ENCODE results near the gene TIMMDC1. TPM values are rescaled to one million over a fixed set of nuclear protein-coding genes. Genes with fewer than 3 reads are reported as not detected.

TIMMDC1 gene
- total and polyA plus RNA-seq, 9 of the 15 experiments (the other 6 are each of a cell fraction or from before 2014, with no cell fraction given), result 62.1 to 226 (median 86.6) TPM

GRCh38 chr3:119559441-119559963 lies 61.2 kb downstream of the TIMMDC1 start, which contains the start of gene CD80 (continued):
- no peak for TF ChIP-seq TRIM24 (IDR thresholded peaks at IDR 0.05)
- no peak for TF ChIP-seq ZNF436 (CRISPR knock-in tag; IDR thresholded peaks at IDR 0.05)
- TF ChIP-seq, protein P1, sequence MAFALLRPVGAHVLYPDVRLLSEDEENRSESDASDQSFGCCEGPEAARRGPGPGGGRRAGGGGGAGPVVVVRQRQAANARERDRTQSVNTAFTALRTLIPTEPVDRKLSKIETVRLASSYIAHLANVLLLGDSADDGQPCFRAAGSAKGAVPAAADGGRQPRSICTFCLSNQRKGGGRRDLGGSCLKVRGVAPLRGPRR (CRISPR knock-in tag; IDR thresholded peaks at IDR 0.05), result no peak
- TF ChIP-seq, protein P2, sequence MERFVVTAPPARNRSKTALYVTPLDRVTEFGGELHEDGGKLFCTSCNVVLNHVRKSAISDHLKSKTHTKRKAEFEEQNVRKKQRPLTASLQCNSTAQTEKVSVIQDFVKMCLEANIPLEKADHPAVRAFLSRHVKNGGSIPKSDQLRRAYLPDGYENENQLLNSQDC (CRISPR knock-in tag; IDR thresholded peaks at IDR 0.05), result no peak
- TF ChIP-seq XRCC3 (IDR thresholded peaks at IDR 0.05), result no peak
- TF ChIP-seq ZNF785 (CRISPR knock-in tag; IDR thresholded peaks at IDR 0.05), result no peak
- TF ChIP-seq ZNF133 (CRISPR knock-in tag; IDR thresholded peaks at IDR 0.05), result no peak
- 0 out of 4 replicates have a peak, but pooled peaks of 1 of the 2 experiments have one; percentile 41 for TF ChIP-seq MAZ (CRISPR knock-in tag; conservative IDR thresholded peaks at IDR 0.05 in 1 of 2, IDR thresholded peaks at IDR 0.05 in 1 of 2)
- no peak for TF ChIP-seq TEAD4 (IDR thresholded peaks at IDR 0.05; ENCODE audit: low read length)
- TF ChIP-seq TEAD4 (CRISPR knock-in tag; IDR thresholded peaks at IDR 0.05; ENCODE audit: borderline replicate concordance), result no peak
- TF ChIP-seq EZH2 (IDR thresholded peaks at IDR 0.05; ENCODE audit: borderline replicate concordance, low read depth, low read length), result no peak
- TF ChIP-seq MCM5 (IDR thresholded peaks at IDR 0.05; ENCODE audit: low read depth), result no peak
- no peak for TF ChIP-seq ZNF217 (CRISPR knock-in tag; IDR thresholded peaks at IDR 0.05)
- no peak for TF ChIP-seq DNMT1 (IDR thresholded peaks at IDR 0.05)
- no peak for TF ChIP-seq ZNF764 (CRISPR knock-in tag; IDR thresholded peaks at IDR 0.05; ENCODE audit: low read depth)
- no peak for TF ChIP-seq ZNF134 (CRISPR knock-in tag; conservative IDR thresholded peaks at IDR 0.05)
- TF ChIP-seq, protein P3, sequence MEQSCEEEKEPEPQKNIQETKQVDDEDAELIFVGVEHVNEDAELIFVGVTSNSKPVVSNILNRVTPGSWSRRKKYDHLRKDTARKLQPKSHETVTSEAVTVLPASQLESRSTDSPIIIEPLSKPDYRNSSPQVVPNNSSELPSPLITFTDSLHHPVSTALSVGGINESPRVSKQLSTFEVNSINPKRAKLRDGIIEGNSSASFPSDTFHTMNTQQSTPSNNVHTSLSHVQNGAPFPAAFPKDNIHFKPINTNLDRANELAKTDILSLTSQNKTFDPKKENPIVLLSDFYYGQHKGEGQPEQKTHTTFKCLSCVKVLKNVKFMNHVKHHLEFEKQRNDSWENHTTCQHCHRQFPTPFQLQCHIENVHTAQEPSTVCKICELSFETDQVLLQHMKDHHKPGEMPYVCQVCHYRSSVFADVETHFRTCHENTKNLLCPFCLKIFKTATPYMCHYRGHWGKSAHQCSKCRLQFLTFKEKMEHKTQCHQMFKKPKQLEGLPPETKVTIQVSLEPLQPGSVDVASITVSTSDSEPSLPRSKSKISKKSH (CRISPR knock-in tag; IDR thresholded peaks at IDR 0.05), result no peak
- TF ChIP-seq ZNF197 (CRISPR knock-in tag; IDR thresholded peaks at IDR 0.05; ENCODE audit: low read depth), result no peak
- TF ChIP-seq HNRNPLL (IDR thresholded peaks at IDR 0.05; ENCODE audit: low read depth, low read length, poor library complexity, severe bottlenecking), result no peak
- TF ChIP-seq ZNF511 (CRISPR knock-in tag; IDR thresholded peaks at IDR 0.05), result no peak
- 0 out of 2 replicates have a peak, but pooled peaks have one; percentile 12 for TF ChIP-seq CREM (IDR thresholded peaks at IDR 0.05; ENCODE audit: low read depth)
- TF ChIP-seq ZNF239 (CRISPR knock-in tag; IDR thresholded peaks at IDR 0.05), result peak; percentile 86
- TF ChIP-seq E2F3 (CRISPR knock-in tag; IDR thresholded peaks at IDR 0.05), result no peak
- TF ChIP-seq ATF1 (CRISPR knock-in tag; IDR thresholded peaks at IDR 0.05), result no peak
- no peak for TF ChIP-seq ATF1 (tag; IDR thresholded peaks at IDR 0.05)
- TF ChIP-seq ZFP1 (CRISPR knock-in tag; IDR thresholded peaks at IDR 0.05), result no peak
